Spinal cord (tissue), 10 donors: ENCODE results near the gene AFG1L. TPM values are rescaled to one million over a fixed set of nuclear protein-coding genes. Genes with fewer than 3 reads are reported as not detected.

ENCODE experiments used
- DNase-seq, 6 donors: peaks; one replicate each; pipeline versions ENCODE4 v3.0.0 to v3.0.0-alpha.2; 2013 to 2015; ENCODE audit warnings: low spot score in 6 of 6, low read depth in 4 of 6
- H3K27ac ChIP-seq: one replicate; pipeline ENCODE4 v1.5.1; 2013; ENCODE audit warnings: low read depth, low read length, control low read depth
- H3K27me3 ChIP-seq: one replicate; pipeline ENCODE4 v1.6.1; 2013; ENCODE audit warnings: low read length; ENCODE audit not compliant: control insufficient read depth, insufficient read depth
- H3K36me3 ChIP-seq: one replicate; pipeline ENCODE4 v1.6.1; 2013; ENCODE audit warnings: low read length; ENCODE audit not compliant: control insufficient read depth, insufficient read depth
- H3K4me1 ChIP-seq: one replicate; pipeline ENCODE4 v1.6.1; 2013; ENCODE audit warnings: low read length; ENCODE audit not compliant: control insufficient read depth, insufficient read depth
- H3K4me3 ChIP-seq: one replicate; pipeline ENCODE4 v1.5.1; 2013; ENCODE audit warnings: low read depth, low read length, control low read depth
- H3K9me3 ChIP-seq: one replicate; pipeline ENCODE4 v1.6.1; 2013; ENCODE audit warnings: low read length; ENCODE audit not compliant: control insufficient read depth, insufficient read depth
- WGBS: methylation state at CpG from one replicate; pipeline ENCODE4 v1.1.5; 2013; ENCODE audit warnings: missing lambda C conversion rate; ENCODE audit not compliant: insufficient coverage; 5-methylcytosine and 5-hydroxymethylcytosine counted together
- polyA plus RNA-seq, 2 donors: library from polyadenylated mRNA; unstranded; fragments of 120-200 nt; gene quantifications; one replicate each; pipeline ENCODE4 v1.2.1, GENCODE V29; 2013; ENCODE audit not compliant: insufficient read length in 2 of 2
- total RNA-seq, 2 donors: library from RNA; depleted of rRNA in 1 of 2; stranded (reverse); fragments of 120-200 nt in 1 of 2; fragments of >200 nt in 1 of 2; gene quantifications; one replicate each; pipeline versions ENCODE4 v1.2.3 to v1.2.4, GENCODE V29; 2013 to 2014
- donor health status: healthy.

The AFG1L gene
- total and polyA plus RNA-seq, 4 donors, result 5.6 to 12.0 (median 9.5) TPM

DNA sequence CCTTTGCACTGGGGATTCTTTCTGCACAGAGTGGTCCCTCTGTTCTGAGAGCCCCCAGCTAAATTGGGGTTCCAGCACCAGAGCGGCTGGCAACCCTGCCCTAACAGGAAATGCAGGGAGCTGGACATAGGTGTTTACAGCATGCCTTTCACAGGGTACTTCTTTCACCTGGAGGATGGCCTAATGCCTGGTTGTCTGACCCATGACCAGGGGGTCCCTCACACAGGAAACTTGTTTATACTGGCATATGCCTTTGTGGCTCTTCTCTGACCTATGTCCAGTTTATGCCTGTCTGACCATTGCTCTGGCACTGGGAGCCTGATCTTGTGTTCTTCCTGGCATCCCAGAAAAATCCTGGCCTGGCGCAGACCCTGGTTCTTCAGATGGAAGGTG is 66.1 kb downstream of the AFG1L start:
- H3K4me3 ChIP-seq, result no peak overlapping the region
- H3K27ac ChIP-seq, result no peak overlapping the region
- H3K27me3 ChIP-seq, result no peaks in the 10 kb centered on the region
- no peaks in the 10 kb centered on the region for H3K36me3 ChIP-seq
- no peaks in the 10 kb centered on the region for H3K4me1 ChIP-seq
- DNase-seq, result no peak
- 92% methylated on average over 1 of the region's 2 CpGs for WGBS
- H3K9me3 ChIP-seq, result no peaks in the 10 kb centered on the region

DNA sequence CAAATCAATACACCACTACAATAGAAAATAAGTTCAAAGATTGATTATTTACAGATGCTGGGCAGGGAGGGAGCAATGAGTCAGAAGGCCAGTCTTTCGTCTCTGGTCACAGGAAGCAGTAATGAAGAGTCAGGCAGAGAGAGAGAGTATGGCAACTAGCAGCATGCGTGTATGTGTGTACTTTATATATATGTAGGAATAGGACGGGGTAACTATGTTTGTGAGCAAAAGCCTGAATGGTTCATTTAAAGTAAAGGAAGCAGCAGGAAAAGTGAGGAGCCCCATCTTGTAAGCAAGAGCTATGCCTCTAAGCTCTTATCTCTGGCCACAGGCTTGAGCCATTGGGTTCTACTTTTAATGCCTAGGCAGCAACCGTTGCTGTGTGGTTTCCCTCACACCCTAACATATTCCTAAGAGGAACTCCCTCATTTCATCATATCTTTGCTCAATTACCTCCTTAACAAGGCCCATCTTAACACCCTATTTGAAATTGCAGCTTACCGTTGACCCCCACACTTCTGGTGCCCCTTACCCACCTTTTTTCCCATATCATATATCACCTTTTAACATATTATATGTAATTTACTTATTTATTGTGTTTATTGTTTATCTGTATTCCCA is 66.6 kb downstream of the AFG1L start:
- no peaks in the 10 kb centered on the region for H3K4me1 ChIP-seq
- no peak overlapping the region for H3K4me3 ChIP-seq
- 90% methylated on average over 3 of the region's 5 CpGs for WGBS
- no peaks in the 10 kb centered on the region for H3K36me3 ChIP-seq
- no peak for DNase-seq
- H3K27me3 ChIP-seq, result no peaks in the 10 kb centered on the region
- H3K9me3 ChIP-seq, result no peaks in the 10 kb centered on the region
- H3K27ac ChIP-seq, result no peak overlapping the region

DNA sequence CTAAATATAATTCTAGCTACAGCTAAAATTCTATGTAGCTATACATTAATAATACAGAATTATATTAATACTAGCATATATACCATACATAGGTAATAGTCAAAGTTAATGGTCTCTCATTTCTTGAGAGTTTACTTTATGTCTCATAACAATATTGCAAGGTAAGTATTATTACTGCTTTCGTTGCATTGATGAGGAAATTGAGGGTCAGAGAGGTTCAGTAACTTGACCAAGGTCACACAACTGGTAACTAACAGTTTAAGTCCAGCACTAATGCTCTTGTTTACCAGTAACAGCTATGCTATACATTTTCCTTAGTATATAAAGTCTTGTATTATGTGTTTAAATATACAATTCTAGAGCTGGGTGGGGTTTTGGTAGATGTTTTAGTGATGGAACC is 67.6 kb downstream of the AFG1L start:
- Histone ChIP-seq H3K36me3 (no peaks in the 10 kb centered on the region), H3K9me3 (no peaks in the 10 kb centered on the region), H3K4me3 (no peak overlapping the region), H3K27me3 (no peaks in the 10 kb centered on the region), H3K4me1 (no peaks in the 10 kb centered on the region), H3K27ac (no peak overlapping the region)
- no CpG with 5 or more reads among the region's 1 CpG for WGBS
- DNase-seq, result no peak

DNA sequence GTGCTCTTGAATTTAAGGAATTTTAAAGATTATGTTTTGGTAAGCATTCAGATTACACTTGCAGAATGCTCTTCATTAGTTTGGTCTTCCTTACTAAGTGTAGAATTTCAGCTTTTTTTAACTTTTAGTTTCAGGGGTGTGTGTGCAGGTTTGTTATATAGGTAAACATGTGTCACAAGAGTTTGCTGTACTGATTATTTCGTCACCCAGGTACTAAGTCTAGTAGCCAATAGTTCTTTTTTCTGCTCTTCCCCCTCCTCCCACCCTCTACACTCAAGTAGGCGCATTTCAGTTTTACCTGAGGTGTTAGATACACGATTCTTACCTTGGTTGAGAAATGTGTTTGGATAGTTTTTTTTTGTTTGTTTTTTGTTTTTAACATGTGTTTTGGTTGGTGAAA is 68.3 kb downstream of the AFG1L start:
- H3K27ac ChIP-seq, result no peak overlapping the region
- no peaks in the 10 kb centered on the region for H3K9me3 ChIP-seq
- no peaks in the 10 kb centered on the region for H3K27me3 ChIP-seq
- DNase-seq, result no peak
- WGBS, result no CpG with 5 or more reads among the region's 3 CpGs
- no peak overlapping the region for H3K4me3 ChIP-seq
- H3K36me3 ChIP-seq, result no peaks in the 10 kb centered on the region
- H3K4me1 ChIP-seq, result no peaks in the 10 kb centered on the region

DNA sequence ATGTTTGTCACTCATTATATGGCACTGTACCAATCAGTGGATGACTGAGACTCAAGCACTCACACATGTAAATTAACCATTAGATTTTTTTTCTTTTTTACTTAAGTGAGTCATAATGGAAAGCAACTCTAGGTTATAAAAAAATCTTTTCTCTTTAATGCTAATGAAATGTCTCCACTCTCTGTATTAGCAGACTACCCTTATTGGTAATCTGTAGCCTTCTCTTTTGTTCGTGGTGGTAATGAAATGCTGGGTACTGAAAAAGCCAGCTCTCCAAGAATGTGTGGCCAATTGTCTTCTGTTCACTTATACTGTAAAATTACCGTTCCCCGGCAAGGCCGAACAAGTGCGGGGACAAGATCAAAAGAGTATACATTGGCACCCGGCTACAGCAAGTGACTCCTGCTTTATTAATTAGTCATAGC is 69.0 kb downstream of the AFG1L start:
- WGBS, result no CpG with 5 or more reads among the region's 6 CpGs
- DNase-seq, result peak in 5 of 6 donors; percentile 6 to 74 (median 22)
- Histone ChIP-seq H3K4me3 (no peak overlapping the region), H3K36me3 (no peaks in the 10 kb centered on the region), H3K27me3 (no peaks in the 10 kb centered on the region), H3K27ac (no peak overlapping the region), H3K4me1 (no peaks in the 10 kb centered on the region), H3K9me3 (no peaks in the 10 kb centered on the region)

DNA sequence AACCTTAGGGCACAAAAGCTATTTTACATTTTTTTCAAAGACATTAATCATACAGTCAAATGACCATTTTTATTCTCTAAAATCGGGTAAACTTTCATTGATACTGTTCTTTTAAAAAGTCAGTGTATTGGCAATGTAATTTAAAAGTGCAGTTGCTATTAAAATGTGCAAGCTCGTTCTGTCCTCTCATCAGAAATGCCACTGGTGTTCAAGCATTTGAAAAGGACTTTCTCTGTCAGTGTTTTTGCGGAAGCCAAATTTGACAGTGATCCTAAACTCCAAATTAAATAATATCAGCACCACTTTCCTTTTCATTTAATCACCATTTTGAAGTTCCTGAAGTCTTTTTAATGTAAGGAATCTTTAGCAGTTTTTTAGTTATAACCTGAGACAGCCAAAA is 69.6 kb downstream of the AFG1L start:
- WGBS, result no CpG with 5 or more reads among the region's 3 CpGs
- Histone ChIP-seq H3K9me3 (no peaks in the 10 kb centered on the region), H3K36me3 (no peaks in the 10 kb centered on the region), H3K4me3 (no peak overlapping the region), H3K27ac (no peak overlapping the region), H3K27me3 (no peaks in the 10 kb centered on the region), H3K4me1 (no peaks in the 10 kb centered on the region)
- DNase-seq, result peak in 2 of 6 donors; percentile 17 to 22

DNA sequence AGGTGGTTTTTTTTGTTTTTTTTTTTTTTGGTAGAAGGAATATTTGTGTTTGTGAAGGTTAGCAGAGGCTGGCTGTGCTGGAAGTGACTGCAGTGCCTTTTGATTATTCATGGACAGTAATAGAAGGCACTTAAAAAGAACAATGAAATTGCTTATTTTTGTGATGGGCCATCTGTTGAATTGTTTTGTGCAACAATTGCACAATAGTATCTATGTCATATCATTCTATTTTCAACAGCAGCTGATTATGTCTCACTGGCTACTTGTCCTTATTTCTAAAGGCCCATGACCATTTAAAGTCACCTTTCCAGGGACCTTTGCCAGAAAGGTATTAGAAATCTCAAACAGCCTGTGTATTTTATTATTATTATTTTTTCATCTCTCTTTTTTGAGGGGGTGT is 70.6 kb downstream of the AFG1L start:
- H3K4me3 ChIP-seq, result no peak overlapping the region
- H3K4me1 ChIP-seq, result no peaks in the 10 kb centered on the region
- H3K27me3 ChIP-seq, result no peaks in the 10 kb centered on the region
- no peak for DNase-seq
- no peaks in the 10 kb centered on the region for H3K9me3 ChIP-seq
- no peak overlapping the region for H3K27ac ChIP-seq
- no peaks in the 10 kb centered on the region for H3K36me3 ChIP-seq

DNA sequence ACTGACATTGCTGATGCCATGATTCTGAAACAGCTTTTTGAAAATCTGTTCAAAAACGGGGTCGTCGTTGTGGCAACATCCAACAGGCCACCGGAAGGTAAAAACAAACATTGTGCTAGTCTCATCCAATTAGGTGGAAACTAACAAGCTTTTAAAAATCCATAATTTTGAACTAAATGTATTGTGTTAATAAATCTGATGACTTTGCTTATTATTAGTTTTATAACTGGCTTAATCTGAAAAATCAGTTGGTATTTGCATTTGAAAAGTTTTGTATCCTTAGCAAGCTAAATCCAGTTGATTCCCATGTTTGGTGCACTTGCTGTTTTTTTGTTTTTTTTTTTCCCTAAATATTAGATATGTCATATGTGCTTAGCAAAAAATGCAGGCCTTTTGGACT is 71.4 kb downstream of the AFG1L start:
- no peaks in the 10 kb centered on the region for H3K9me3 ChIP-seq
- no peak for DNase-seq
- H3K36me3 ChIP-seq, result no peaks in the 10 kb centered on the region
- H3K4me1 ChIP-seq, result no peaks in the 10 kb centered on the region
- H3K27ac ChIP-seq, result no peak overlapping the region
- no peaks in the 10 kb centered on the region for H3K27me3 ChIP-seq
- 80% methylated on average over 1 of the region's 4 CpGs for WGBS
- H3K4me3 ChIP-seq, result no peak overlapping the region

DNA sequence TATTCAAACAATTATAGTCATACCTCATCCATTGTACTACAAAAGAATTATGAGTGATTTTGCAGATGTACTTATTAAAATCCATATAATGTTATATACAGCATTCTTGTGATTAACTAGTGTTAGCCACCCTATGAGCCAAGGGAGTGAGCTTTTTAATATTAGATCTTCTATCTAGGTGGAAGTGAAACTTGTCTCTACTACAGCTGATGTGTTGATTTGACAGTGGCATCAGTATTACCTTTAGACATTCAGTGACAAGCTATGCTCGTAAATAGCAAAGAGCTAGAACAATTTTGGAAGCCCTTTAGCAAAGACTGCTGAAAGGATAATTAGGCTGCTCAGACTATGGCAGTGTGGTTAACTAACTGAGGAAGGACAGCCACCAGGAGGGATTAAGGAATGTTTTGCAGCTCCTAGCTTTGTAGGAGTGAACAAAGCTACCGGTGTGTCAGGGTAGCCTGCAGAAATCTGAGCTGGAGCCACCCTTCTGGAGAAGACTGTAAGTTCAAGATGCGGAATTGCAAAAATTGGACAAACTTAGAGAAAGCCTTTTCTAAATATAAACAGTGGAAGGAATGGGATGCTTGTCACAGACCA is 73.7 kb downstream of the AFG1L start:
- Histone ChIP-seq H3K4me1 (no peaks in the 10 kb centered on the region), H3K27me3 (no peaks in the 10 kb centered on the region), H3K4me3 (no peak overlapping the region), H3K27ac (no peak overlapping the region), H3K36me3 (no peaks in the 10 kb centered on the region), H3K9me3 (no peaks in the 10 kb centered on the region)
- no peak for DNase-seq
- WGBS, result 42% methylated on average over 2 of the region's 3 CpGs

DNA sequence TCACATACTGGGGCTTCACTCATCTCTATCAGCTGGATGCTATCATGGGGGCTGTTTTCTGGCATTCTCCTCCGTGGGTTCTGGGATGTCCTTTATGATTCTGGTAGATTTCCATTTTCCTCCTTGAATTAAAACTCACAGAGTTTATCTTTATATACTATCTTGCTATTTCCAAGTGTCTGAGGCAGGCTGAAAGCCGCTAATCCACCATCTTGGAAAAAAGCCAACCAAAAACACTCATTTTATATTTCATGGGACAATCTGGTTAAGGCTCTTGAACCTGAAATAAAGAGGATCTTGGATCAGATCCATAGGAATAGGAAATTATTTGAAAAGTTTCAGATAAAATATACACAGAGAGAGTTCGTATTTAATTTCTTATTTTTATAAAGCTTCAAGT is 86.0 kb downstream of the AFG1L start:
- no peak overlapping the region for H3K27ac ChIP-seq
- whole genome bisulfite sequencing, result no CpG with 5 or more reads among the region's 3 CpGs
- H3K4me3 ChIP-seq, result no peak overlapping the region
- no peak for DNase-seq
- peaks cover 13% of the 10 kb centered on the region for H3K36me3 ChIP-seq
- no peaks in the 10 kb centered on the region for H3K27me3 ChIP-seq
- no peaks in the 10 kb centered on the region for H3K9me3 ChIP-seq
- H3K4me1 ChIP-seq, result no peaks in the 10 kb centered on the region
